Smooth muscle cell of trachea (primary cell): ENCODE results near the gene GRP. TPM values are rescaled to one million over a fixed set of nuclear protein-coding genes. Genes with fewer than 3 reads are reported as not detected.

Source experiments
- total RNA-seq: library from RNA; depleted of rRNA; stranded (reverse); fragments of >200 nt; gene quantifications from 2 replicates; pipeline ENCODE4 v1.2.1, GENCODE V29; 2014

GRP gene
- total RNA-seq, result not detected in 2 replicates

DNA sequence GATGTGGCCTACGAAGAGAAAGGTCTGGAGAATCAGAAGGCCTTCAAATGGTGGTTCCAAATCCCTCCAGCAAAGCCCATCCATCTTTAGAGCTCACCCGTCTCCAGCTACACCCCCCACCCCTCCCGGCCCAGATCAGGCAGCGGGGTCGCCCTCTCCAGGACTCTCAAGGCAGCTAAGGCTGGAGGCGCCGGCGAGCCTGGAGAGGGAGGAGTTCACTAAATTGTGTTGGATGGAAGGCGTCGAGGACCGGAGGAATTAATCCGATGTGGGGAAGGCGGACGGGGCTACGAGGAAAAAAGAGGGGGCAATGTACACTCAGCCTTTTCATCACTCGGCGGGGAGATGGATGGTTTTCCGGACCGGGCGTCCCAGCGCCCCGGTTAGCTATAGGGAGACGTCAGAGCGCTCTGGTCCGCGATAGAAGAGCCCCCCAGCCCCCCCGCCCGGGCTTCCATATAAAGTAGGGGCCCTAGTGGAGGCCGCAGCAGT lies at the start of gene GRP:
GRP (plus strand) TSS at position 487 of the 492 bp plus-strand sequence. CDS start 108 bp downstream, outside the sequence.

DNA sequence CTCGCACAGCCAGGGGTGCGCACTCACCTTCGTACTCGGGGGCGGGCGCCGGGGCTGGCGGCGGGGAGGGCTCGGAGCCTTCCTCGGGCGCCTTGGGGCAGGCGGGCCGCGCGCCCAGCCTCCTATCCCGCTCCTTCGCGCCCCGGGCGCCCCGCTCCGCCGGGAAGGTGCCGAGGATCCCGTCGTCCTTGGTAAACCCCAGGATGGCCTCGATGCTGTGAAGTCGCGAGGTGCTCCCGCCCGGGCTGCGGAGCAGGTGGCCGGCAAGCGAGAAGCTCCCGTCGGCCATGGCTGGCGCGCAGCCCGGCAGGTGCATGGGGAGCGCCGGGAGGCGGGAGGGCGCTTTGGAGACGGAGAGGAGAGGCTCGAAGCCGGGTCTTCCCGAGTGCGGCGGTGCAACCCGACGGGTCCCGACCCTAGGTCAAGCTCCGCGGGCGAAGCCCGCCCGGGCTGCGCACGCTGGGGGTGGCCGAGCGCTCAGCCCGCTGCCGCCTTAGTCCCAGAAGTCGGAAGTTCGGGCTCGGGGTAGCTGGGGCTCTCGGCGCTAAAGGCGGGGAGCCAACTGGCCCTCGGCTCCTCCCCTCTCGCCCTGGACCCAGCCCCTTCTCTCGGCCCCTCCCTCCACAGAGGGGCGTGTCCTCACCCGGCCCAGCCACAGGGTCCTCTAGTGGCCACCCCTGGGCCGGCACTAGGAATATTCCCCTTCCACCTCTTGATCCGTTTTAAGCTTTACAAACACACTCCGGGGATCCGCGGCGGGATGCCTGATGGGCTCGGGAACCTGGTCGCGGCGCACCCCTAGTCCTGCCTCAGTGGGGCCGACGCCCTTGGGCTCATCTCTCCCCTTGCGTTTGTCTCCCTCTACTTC lies 53.2 kb downstream of the GRP start, which contains the start of gene RAX:
RAX (minus strand) TSS at position 564 of the 868 bp plus-strand sequence; CDS start at position 316, 248 bp downstream.

Other genes starting within 250 kb of the GRP start
- gene SEC11C, start 80.3 kb upstream of the GRP start, total RNA-seq, result 7.8 and 15.0 TPM in 2 replicates
- gene RAX, start 53.3 kb downstream of the GRP start, total RNA-seq, result not detected in 2 replicates
- not detected in 2 replicates for gene CPLX4, start 98.5 kb downstream of the GRP start, total RNA-seq
- gene LMAN1, start 139.1 kb downstream of the GRP start, total RNA-seq, result 219 and 245 TPM in 2 replicates